ENCODE measurements around the gene KRTAP3-3.

KRTAP3-3 gene

GRCh38 chr17:40956401-40957254, 37.3 kb downstream of the KRTAP3-3 start:
- DNase-seq, result no peak

GRCh38 chr17:40953881-40954280, 40.1 kb downstream of the KRTAP3-3 start:
- DNase-seq, result no peak

DNA sequence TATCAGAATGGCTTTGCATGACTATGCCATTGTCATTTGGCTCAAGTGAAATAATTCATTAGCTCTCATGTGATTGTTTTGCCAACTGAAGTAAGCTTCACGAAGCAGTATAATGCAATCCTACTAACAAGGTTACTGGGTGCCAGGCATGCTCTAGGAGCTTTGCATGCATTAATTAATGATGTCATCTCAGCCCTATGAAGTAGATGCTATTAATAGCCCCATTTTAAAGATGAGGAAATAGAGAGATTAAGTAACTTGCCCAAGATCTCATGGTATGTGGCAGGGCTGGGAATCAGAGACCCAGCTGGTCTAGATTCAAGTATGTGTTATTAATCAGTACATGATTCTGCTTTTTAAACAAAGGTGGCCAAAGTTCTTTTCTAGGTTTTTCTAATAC, 41.3 kb downstream of the KRTAP3-3 start:
- no peak for DNase-seq

DNA sequence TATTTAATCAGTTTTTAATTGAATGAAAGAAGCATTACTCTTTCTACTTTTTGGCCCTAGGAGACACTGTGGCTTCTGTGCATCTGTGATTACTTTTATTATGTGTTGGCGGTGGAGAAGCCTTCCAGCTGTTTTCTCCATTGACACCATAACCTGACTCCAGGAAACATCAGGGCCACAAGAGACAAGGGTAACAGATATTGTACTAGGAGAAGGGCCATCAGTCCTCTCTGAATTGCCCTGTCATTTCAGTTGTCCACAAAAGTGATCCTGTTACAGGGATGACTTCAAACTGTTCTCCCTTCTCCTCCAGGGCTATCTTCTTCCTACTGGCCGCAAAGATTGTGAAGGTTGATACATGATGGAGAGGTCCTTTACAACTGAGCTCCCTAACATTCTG, 41.8 kb downstream of the KRTAP3-3 start:
- DNase-seq, result no peak

GRCh38 chr17:40951011-40951622, 42.8 kb downstream of the KRTAP3-3 start:
- DNase-seq, result no peak

- DNase-seq, result no peak
Observed at GRCh38 chr17:40950176-40950575, 43.8 kb downstream of the KRTAP3-3 start.

DNA sequence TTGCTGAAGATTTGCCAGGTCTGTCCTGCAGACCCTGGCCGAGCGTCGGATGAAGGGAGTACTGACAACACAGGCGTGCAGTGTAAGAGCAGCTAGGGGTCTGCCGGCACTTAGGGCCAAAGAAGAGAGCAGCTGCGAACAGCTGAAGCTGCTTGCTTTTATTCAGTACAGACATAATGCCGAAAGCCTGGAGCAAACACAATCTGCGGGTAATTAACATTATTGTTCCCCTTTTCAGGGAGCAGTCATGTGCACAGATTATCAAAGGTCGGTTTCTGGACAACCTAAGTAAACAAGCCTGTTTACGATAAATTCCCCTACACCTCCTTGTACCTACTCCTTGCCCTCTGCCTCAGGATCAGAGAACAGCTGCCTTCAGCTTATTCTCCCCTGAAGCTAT, 44.5 kb downstream of the KRTAP3-3 start:
- no peak for DNase-seq

DNA sequence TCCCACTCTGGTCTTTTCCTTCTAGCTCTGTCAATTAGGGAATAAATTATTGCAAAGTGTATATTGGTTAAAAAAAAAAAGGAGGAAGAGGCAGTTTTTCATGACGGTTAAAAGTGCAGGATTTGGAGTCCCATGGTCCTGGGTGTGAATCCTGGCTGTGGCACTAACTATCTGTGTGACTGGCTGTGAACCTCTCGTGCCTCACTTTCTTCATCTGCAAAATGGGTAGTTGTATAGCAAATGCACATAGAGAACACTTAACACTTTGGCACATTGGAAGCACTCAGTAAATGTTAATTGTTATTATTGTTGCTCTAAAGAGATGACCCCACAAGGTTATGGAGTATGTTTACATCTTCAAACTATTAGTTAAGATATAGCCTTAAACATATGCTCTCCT, 46.0 kb downstream of the KRTAP3-3 start:
- DNase-seq, result no peak

GRCh38 chr17:40945414-40945813, 48.5 kb downstream of the KRTAP3-3 start:
- no peak for DNase-seq

DNA sequence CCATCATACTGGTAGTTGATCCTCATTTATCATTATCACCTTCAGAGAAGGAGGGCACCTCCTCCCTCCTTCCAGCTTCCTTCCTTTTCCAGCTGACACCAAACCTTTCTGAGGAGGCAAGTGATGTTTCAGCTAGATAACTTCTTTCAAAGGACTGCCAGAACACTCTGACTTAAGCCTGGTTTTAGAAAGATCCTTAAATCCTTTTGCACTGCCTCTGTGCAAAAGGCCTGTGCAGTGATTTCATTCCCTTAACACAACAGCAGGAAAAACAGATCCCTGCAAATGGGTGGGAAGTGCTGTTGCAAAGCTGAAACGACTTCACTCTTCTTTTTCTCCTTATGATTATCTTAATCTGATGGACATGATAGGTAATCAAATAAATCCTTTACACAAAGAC, 49.4 kb downstream of the KRTAP3-3 start:
- DNase-seq, result no peak
